Measurements from ENCODE around the gene DSTYK.

Gene DSTYK

DNA sequence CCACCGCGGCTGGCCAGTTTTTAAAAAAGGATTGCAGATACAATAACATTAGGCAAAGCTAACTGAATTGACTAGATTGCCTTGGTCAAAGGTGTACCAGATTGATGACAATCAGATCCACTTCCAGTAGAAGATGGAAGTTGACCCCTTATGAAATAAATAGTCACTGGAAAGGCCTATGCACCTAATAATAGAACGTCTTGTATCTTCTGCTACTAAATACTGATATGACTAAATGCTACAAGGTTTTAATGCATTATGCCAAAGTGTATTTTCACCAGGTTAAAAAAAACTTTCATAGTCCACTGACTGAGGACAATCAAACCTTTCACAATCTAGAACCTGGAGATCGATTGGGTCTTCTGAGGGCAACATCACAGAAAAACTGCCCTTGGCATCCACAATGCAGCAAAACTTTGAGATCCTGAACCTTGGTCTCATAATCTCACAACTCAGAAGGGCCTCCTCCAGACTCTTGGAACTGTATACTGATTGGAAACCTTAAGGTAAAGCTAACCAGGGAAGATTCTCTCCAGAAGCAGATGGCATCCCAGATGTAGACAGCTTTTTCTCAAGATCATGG is 82.0 kb downstream of the DSTYK start:
- H3K36me3 ChIP-seq: no peaks in the 10 kb centered on the region
- H3K4me3 ChIP-seq: no peak overlapping the region
- H3K27ac ChIP-seq: no peak overlapping the region
- no peak for TF ChIP-seq CTCF (IDR thresholded peaks at IDR 0.05)
- no peak for DNase-seq
- H3K9me3 ChIP-seq: no peaks in the 10 kb centered on the region
- H3K4me1 ChIP-seq: no peaks in the 10 kb centered on the region
- H3K27me3 ChIP-seq: no peaks in the 10 kb centered on the region
- intact Hi-C loops (cut with DNase I; ENCODE audit: low total_unique reads): no loop called here

DNA sequence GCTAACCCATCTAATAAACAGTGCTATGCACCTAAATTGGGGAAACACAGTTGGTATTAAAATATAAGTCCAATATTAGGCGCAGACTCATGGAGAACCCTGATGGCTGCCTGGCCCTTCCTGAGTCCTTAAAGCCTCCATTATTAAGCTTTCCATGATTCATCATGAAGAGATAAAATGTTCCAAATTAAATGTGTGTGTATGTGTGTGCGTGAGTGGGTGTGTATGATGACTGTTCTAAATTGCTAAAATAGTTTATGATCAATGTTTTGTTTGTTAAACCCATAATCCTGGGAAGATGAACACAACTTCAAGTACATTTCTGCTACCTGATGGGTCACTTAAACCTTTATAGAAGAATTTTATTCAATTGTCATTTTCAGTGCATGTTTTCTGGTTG is 83.5 kb downstream of the DSTYK start:
- no peaks in the 10 kb centered on the region for H3K9me3 ChIP-seq
- no peak overlapping the region for H3K4me3 ChIP-seq
- DNase-seq: no peak
- H3K36me3 ChIP-seq: no peaks in the 10 kb centered on the region
- TF ChIP-seq CTCF (IDR thresholded peaks at IDR 0.05): no peak
- intact Hi-C loops (cut with DNase I; ENCODE audit: low total_unique reads): no loop called here
- H3K27ac ChIP-seq: no peak overlapping the region
- no peaks in the 10 kb centered on the region for H3K27me3 ChIP-seq
- H3K4me1 ChIP-seq: peaks cover 0 to under 1% (median 0%) of the 10 kb centered on the region in 4 donors

DNA sequence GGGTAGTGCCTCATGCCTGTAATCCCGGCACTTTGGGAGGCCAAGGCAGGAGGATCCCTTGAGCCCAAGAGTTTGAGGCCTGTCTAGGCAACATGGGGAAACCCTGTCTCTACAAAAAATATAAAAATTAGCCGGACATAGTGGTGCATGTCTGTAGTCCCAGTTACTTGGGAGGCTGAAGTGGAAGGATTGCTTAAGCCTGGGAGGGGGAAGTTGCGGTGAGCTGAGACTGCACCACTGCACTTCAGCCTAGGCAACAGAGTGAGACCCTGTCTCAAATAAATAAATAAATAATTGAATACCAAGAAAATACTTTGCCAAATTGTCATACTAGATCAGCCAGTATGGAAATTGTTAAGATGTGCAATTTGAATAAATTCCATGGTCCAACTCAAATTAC is 83.9 kb downstream of the DSTYK start:
- H3K36me3 ChIP-seq: no peaks in the 10 kb centered on the region
- H3K27ac ChIP-seq: no peak overlapping the region
- DNase-seq: no peak
- no peaks in the 10 kb centered on the region for H3K9me3 ChIP-seq
- no peak overlapping the region for H3K4me3 ChIP-seq
- no peaks in the 10 kb centered on the region for H3K27me3 ChIP-seq
- intact Hi-C loops (cut with DNase I; ENCODE audit: low total_unique reads): no loop called here
- no peak for TF ChIP-seq CTCF (IDR thresholded peaks at IDR 0.05)
- peaks cover 0 to 4% (median 2%) of the 10 kb centered on the region in 4 donors for H3K4me1 ChIP-seq

GRCh38 chr1:205124726-205125125 is 86.8 kb downstream of the DSTYK start:
- DNase-seq: no peak
- intact Hi-C loops (cut with DNase I; ENCODE audit: low total_unique reads): loop anchor here (5.0 kb wide), 1 partner anchor 133 kb away; no protein-coding TSS in a partner anchor

DNA sequence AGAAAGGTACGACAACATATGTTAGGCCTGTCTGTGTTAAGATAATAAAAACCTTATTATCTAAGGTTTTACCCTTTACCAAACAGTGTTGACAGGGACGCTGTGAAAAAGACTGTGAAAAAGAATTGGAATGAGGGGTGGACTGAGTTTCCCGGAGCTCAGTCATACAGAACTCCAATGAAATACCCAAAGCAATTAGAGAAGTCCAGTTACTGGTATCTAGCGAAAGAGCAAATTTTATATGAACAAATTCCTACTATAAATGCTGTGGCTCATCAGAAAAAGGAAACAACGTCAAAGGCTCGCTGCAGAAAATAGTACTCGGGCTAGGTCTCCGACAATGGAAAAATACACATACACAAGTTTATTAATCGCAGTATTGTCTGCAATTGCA is 89.0 kb downstream of the DSTYK start:
- TF ChIP-seq CTCF (IDR thresholded peaks at IDR 0.05): no peak
- peaks cover 7 to 10% (median 7%) of the 10 kb centered on the region in 3 donors for H3K36me3 ChIP-seq
- H3K9me3 ChIP-seq: no peaks in the 10 kb centered on the region
- peak overlapping the region; percentile 76 to 96 for H3K4me3 ChIP-seq
- no peaks in the 10 kb centered on the region for H3K27me3 ChIP-seq
- peak overlapping the region; percentile 87 to 92 for H3K27ac ChIP-seq
- peaks cover 0 to 36% (median 25%) of the 10 kb centered on the region in 4 donors for H3K4me1 ChIP-seq
- intact Hi-C loops (cut with DNase I; ENCODE audit: low total_unique reads): loop anchor here (1.0 to 5.0 kb wide), 2 partner anchors 89 to 135 kb away; partner anchors contain the start of gene DSTYK
- no peak for DNase-seq

More at GRCh38 chr1:205124726-205125125, 86.8 kb downstream of the DSTYK start:
- Histone ChIP-seq H3K27ac (no peak overlapping the region), H3K4me3 (no peak overlapping the region), H3K27me3 (no peaks in the 10 kb centered on the region), H3K36me3 (no peaks in the 10 kb centered on the region), H3K9me3 (no peaks in the 10 kb centered on the region), H3K4me1 (peaks cover 0 to 26% (median 18%) of the 10 kb centered on the region in 4 donors)
- TF ChIP-seq CTCF (IDR thresholded peaks at IDR 0.05): no peak

All from tibial artery (tissue), 4 donors.